Panc1 (cell line): ENCODE measurements around the gene TOPORS. TPM values are rescaled to one million over a fixed set of nuclear protein-coding genes. Genes with fewer than 3 reads are reported as not detected.

Experiments
- ATAC-seq: fragments of 200-7000 bp; cut with Tn5 transposase; 2 replicates; pipeline ENCODE4 v1.9.1; 2020; ENCODE audit warnings: mild to moderate bottlenecking, moderate library complexity
- BruUV-seq: library from RNA; stranded (reverse); fragments of 400-500 nt; replicated peaks from 2 replicates; lab custom pipeline; 2021; lab: Mats Ljungman, UMichigan
- CTCF ChIA-PET: fragments of 300-600 bp; sonication (Branson Sonifier 250); formaldehyde crosslinking; loops from one replicate; lab custom pipeline; 2022; ENCODE audit warnings: antibody characterized with exemption; lab: Charles Lee
- POLR2A ChIA-PET: fragments of 300-600 bp; sonication (Branson Sonifier 250); formaldehyde crosslinking; loops from one replicate; lab custom pipeline; 2022; ENCODE audit warnings: antibody characterized with exemption; lab: Charles Lee
- DNase-seq: peaks from one replicate; pipeline ENCODE4 v3.0.0-alpha.2; 2010; ENCODE audit warnings: low read depth, low spot score
- H3K27ac ChIP-seq: 2 replicates; pipeline ENCODE4 v1.5.1; 2011; ENCODE audit warnings: mild to moderate bottlenecking, low read length, inconsistent platforms
- H3K27me3 ChIP-seq: fragments of 200-500 bp; sonication (Bioruptor generic); 2 replicates; pipeline ENCODE4 v1.6.0; 2014; ENCODE audit warnings: low read length, inconsistent platforms; ENCODE audit not compliant: control insufficient read depth, insufficient read depth
- H3K36me3 ChIP-seq: fragments of 200-500 bp; sonication (Bioruptor generic); 2 replicates; pipeline ENCODE4 v1.5.1; 2014; ENCODE audit warnings: inconsistent platforms, mild to moderate bottlenecking, low read length, moderate library complexity; ENCODE audit not compliant: control insufficient read depth, insufficient read depth
- H3K4me1 ChIP-seq: 2 replicates; pipeline ENCODE4 v1.5.1; 2011; ENCODE audit warnings: inconsistent platforms, mild to moderate bottlenecking, low read length, moderate library complexity; ENCODE audit not compliant: control insufficient read depth, insufficient read depth
- H3K4me3 ChIP-seq, 2 experiments: 2 replicates each; pipeline ENCODE4 v1.5.1; 2011 to 2012; ENCODE audit warnings: low read depth in 2 of 2, low read length in 2 of 2, mild to moderate bottlenecking in 2 of 2, inconsistent platforms in 1 of 2, moderate library complexity in 1 of 2
- H3K9me3 ChIP-seq: fragments of 200-500 bp; sonication (Bioruptor generic); 2 replicates; pipeline ENCODE4 v1.5.1; 2014; ENCODE audit warnings: low read depth, mild to moderate bottlenecking, inconsistent platforms, low read length, moderate library complexity; ENCODE audit not compliant: control insufficient read depth, insufficient read depth
- POLR2AphosphoS5 ChIP-seq: IDR thresholded peaks from 2 replicates; pipeline ENCODE4 v1.6.1; 2012; ENCODE audit warnings: mild to moderate bottlenecking, low read depth, low read length, moderate library complexity
- TCF7L2 ChIP-seq: IDR thresholded peaks from 2 replicates; pipeline ENCODE4 v1.6.1; 2011; ENCODE audit warnings: mild to moderate bottlenecking, low read depth, low read length, inconsistent platforms
- in situ Hi-C: cut with HindIII; loops from 2 replicates; pipeline ENCODE4 v1.10.0; 2016; ENCODE audit warnings: low sequenced_read_pairs, low pct_unique_long_range_greater_than_20kb
- intact Hi-C: fragments of 100-400 bp; cut with micrococcal nuclease; formaldehyde crosslinking; loops from one replicate; pipeline ENCODE4 v1.10.0; 2022; ENCODE audit not compliant: unreplicated experiment
- total RNA-seq: library from RNA; stranded (reverse); gene quantifications from one replicate; pipeline ENCODE4 v1.2.1, GENCODE V29; 2021; ENCODE audit not compliant: unreplicated experiment
- TF ChIP-seq, protein P1 (sequence below), 2 experiments: IDR thresholded peaks; 2 replicates each; pipeline ENCODE4 v1.6.1; 2011 to 2012; ENCODE audit warnings: low read depth in 2 of 2, control low read depth in 1 of 2, low read length in 1 of 2, mild to moderate bottlenecking in 1 of 2, moderate library complexity in 1 of 2; ENCODE audit not compliant: insufficient read depth in 1 of 2

Gene TOPORS
- total RNA-seq, 1 experiment from 2014 or later = 21.2 TPM

DNA sequence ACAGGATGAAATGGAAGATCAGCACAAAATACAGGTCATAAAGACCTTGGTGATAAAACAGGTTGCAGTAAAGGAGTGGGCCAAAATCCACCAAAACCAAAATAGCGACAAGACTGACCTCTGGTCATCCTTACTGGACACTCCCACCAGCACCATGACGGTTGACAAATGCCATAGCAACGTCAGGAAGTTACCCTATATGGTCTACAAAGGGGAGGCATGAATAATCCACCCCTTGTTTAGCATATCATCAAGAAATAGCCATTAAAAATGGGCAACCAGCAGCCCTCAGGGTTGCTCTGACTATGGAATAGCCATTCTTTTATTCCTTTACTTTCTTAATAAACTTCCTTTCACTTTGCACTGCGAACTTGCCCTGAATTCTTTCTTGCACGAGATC, 26.6 kb upstream of the TOPORS start:
- H3K27ac ChIP-seq = no peak overlapping the region
- no peaks in the 10 kb centered on the region for H3K9me3 ChIP-seq
- no peak for DNase-seq
- intact Hi-C loops = loop anchor here (1.0 to 10.0 kb wide), 2 partner anchors 134 to 201 kb away; no protein-coding TSS in a partner anchor
- H3K4me1 ChIP-seq = no peaks in the 10 kb centered on the region
- BruUV-seq = no TSS peak
- in situ Hi-C loops = no loop called here
- TF ChIP-seq, protein P1, sequence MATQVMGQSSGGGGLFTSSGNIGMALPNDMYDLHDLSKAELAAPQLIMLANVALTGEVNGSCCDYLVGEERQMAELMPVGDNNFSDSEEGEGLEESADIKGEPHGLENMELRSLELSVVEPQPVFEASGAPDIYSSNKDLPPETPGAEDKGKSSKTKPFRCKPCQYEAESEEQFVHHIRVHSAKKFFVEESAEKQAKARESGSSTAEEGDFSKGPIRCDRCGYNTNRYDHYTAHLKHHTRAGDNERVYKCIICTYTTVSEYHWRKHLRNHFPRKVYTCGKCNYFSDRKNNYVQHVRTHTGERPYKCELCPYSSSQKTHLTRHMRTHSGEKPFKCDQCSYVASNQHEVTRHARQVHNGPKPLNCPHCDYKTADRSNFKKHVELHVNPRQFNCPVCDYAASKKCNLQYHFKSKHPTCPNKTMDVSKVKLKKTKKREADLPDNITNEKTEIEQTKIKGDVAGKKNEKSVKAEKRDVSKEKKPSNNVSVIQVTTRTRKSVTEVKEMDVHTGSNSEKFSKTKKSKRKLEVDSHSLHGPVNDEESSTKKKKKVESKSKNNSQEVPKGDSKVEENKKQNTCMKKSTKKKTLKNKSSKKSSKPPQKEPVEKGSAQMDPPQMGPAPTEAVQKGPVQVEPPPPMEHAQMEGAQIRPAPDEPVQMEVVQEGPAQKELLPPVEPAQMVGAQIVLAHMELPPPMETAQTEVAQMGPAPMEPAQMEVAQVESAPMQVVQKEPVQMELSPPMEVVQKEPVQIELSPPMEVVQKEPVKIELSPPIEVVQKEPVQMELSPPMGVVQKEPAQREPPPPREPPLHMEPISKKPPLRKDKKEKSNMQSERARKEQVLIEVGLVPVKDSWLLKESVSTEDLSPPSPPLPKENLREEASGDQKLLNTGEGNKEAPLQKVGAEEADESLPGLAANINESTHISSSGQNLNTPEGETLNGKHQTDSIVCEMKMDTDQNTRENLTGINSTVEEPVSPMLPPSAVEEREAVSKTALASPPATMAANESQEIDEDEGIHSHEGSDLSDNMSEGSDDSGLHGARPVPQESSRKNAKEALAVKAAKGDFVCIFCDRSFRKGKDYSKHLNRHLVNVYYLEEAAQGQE (IDR thresholded peaks at IDR 0.05; ENCODE audit: insufficient read depth in 1 of 2, low read depth in 2 of 2, low read length in 1 of 2) = no peak
- peak overlapping the region in 1 of 2 experiments; percentile 21; a peak in 2 of 4 replicates for H3K4me3 ChIP-seq
- no peak for ATAC-seq
- H3K36me3 ChIP-seq = no peaks in the 10 kb centered on the region
- H3K27me3 ChIP-seq = peaks cover 2% of the 10 kb centered on the region; the same call in 1 of the 2 replicates
- ChIA-PET POLR2A (interaction anchor here (0.6 kb wide), 1 partner anchor 26 kb away, joined by 5 read pairs; no protein-coding TSS in a partner anchor), CTCF (interaction anchor here (0.5 to 3.8 kb wide), 4 partner anchors 158 to 390 kb away, joined by 3 to 90 read pairs (median 4); no protein-coding TSS in a partner anchor)

DNA sequence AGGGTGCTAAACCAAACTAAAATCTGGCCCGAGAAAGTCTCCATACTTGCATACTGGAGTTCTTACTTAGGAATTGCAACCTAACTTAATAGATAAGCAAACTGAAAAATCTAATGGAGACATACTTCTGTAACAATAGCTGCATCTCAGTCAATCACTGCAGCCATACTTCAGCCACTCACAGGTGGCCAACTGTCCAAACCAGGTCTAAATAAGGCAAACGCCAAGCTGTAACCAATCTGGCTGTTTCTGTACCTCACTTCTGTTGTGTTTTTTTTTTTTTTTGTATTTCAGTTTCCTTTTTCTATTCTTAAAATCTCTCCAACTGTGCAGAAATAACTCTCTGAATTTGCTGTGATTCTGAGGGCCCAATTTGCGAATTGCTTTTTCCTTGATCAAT, 24.9 kb upstream of the TOPORS start:
- peaks cover 2% of the 10 kb centered on the region; the same call in 1 of the 2 replicates for H3K36me3 ChIP-seq
- no peak overlapping the region for H3K27ac ChIP-seq
- no peak overlapping the region for H3K4me3 ChIP-seq
- H3K4me1 ChIP-seq = peaks cover 3% of the 10 kb centered on the region; the same call in 1 of the 2 replicates
- ChIA-PET POLR2A (no interaction called here), CTCF (interaction anchor here (1.5 kb wide), 1 partner anchor 198 kb away, joined by 10 read pairs; no protein-coding TSS in a partner anchor)
- ATAC-seq = no peak
- H3K27me3 ChIP-seq = peaks cover 2% of the 10 kb centered on the region; the same call in 1 of the 2 replicates
- TF ChIP-seq TCF7L2 = no peak
- TF ChIP-seq POLR2AphosphoS5 = no peak
- TF ChIP-seq, protein P1 (IDR thresholded peaks at IDR 0.05; ENCODE audit: insufficient read depth in 1 of 2, low read depth in 2 of 2, low read length in 1 of 2) = no peak
- in situ Hi-C loops (no loop called here), intact Hi-C loops (loop anchor here (10.0 kb wide), 1 partner anchor 133 kb away; no protein-coding TSS in a partner anchor)
- no peak for DNase-seq
- no TSS peak for BruUV-seq
- H3K9me3 ChIP-seq = no peaks in the 10 kb centered on the region
